Eye (tissue), 1 donor: Measurements from ENCODE around the gene MRPS22.

Experiments used
- DNase-seq: peaks from one replicate; pipeline ENCODE4 v3.0.0-alpha.2; 2015

Gene MRPS22

GRCh38 chr3:139343895-139344856, at the start of gene MRPS22:
MRPS22 (plus strand) TSS chr3:139344020; CDS start chr3:139344027, 7 bp downstream.
- peak; percentile 92 for DNase-seq

DNA sequence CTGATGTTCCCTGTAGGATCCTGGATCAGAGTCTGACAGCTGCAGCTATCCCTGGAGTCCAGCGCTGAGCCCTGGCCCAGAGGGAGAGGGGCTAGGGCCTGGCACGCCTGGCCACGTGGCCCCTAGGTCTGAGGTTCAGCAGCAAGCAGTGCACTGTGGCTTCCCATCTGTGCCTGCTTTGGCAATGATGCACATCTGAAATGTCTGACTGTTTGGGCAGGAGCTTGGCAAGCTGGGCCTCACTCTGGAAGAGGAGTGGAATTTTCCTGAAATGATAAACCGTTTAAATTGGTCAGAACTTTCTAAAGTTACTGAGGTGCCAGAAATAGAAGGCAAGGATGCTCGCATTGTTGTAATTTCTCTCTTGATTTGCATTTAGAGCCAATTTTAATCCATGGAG, 48.8 kb upstream of the MRPS22 start:
- no peak for DNase-seq

- DNase-seq = no peak
These were observed 47.6 kb upstream of the MRPS22 start for GRCh38 chr3:139296141-139296718.

DNA sequence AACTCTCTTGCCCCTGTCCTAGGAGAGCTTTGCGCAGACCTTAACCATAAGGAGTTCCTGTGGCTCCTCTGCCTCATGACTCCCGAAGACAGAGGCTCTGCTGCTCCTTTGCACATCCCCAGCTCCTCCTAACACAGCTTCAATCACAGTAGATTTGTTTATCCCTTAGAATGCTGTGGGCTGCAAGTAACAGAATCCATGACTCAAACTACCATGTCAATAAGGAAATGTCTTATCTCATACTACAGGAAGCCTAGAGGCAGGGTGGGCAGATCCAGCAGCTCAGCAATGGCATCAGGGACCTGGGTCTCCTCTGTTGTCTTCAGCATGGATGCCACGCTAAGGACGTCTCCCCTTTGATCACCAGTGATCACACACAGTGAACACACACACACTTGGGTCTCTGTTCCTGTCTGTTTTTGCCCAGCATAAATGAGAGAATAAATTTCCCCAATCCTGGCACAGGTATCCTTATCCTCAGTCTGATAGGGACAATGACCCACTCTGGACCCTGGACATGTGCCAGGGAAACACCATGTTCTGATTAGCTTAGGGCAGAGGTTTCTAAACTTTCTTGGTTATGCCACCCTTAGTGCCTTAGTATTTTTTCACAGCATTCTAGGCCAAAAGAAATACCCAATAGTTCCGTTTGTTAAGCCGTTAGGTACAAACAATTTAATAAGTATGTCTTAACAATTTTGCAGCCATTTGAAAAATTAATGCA, 46.1 kb upstream of the MRPS22 start:
- no peak for DNase-seq

DNA sequence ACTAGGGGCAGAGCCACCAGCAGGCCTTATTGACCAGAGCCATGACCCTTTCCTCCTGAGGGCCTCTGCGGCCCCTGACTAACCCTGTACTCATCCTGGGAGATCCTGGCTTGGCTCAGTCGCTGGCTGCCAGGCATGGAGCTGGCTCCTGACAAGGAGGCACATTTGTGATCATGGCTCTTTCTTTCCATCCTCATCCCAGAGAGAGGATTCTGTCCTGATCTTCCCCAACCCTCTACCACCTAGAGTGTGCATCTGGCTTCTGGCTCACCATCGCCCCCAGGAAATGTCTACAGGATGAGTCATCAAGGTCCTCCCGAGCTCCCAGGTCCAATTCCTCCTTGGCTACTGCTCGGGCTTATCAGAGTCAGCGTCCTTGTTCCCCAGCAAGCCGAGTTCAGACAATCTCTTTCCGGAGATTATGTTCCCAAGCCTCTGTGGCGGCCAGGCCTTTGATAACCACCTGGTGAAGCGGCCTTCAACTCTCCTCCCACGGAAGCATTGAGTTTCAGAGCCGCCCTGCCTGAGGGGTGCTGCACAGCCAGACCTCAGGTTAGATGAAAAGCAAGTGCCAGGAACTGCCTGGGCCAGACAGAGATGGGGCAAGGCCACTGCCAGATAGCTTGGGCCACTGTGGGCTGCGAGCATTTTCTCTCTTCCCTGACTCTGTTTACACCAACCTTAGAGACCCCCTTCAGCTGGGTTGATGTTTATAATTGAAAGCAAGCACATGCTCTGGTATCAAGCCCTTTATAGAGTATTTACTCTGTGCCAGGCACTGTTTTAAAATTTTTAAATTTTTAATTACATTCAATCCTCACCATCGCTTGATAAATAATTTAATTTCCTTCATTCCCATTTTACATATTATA, 44.3 kb upstream of the MRPS22 start:
- no peak for DNase-seq

- no peak for DNase-seq
These were observed 43.4 kb upstream of the MRPS22 start for GRCh38 chr3:139300416-139300815.

DNA sequence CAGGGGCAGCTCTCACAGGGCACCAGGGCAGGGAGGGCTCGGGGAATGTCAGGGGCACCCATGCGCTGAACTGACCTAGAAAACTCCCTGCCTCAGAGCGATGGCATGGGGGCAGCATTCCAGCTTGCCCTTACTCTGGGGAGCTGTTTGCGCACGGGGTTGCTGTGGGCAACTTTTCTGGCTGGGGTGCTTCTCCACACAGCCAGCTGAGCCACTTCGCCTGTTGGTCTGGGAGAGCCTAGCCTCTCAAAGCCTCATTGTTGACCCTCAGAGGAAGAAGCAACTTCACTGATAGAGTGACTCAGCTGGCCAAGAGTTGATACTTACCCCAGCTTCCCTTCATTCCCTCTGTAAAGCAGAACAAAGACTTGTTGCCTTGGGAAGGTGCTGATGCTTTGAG, 42.6 kb upstream of the MRPS22 start:
- DNase-seq = no peak

GRCh38 chr3:139301654-139302053, 42.2 kb upstream of the MRPS22 start:
- DNase-seq = no peak

DNA sequence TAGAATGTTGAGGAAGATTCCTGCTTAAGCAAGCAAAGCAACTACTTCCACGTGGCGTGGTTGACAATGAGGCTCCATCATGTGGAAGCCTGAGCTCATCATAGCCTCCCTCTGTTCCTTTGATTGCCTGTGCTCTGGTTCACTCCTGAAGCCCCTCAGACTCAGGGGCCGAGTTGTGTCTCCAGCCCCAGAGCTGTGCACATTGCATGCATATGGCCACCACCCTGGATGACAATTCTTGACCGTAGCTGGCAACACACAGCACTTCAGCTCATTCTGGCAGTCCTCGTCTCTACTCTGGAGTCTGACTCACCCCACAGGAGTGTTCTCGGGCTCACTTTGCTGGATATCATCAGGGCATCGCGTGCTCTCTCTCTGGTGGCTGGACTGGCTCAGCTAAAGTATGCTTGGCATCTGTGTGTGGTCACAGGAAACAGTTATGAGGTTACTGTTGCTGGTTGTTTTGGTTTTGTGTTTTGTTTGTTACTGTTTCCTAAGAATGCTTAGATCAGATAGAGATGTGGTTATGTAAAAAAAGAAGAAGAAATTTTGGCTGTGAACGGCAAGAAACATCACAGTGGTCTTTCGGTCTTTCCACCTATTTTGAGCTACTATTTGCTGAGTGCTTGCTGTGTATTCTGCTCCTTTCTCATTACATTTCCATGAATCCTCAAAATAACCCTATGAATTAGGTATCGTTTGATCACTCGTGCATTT, 41.6 kb upstream of the MRPS22 start:
- no peak for DNase-seq

DNA sequence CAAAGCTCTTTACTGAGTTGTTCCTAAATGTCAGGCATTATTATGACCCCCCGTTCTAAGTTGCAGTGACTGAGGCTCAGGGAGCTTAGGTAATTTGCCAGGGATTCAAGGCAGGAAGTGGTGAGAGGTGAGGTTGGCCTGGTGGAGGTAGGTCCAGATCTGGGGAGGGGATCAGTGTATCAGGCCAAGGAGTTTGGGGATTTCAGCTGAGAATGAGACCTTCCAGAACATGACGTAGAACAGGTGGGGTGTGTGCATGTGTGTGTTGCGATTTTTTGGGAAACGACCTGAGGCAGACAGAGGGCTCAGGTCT, 41.1 kb upstream of the MRPS22 start:
- DNase-seq = no peak

DNA sequence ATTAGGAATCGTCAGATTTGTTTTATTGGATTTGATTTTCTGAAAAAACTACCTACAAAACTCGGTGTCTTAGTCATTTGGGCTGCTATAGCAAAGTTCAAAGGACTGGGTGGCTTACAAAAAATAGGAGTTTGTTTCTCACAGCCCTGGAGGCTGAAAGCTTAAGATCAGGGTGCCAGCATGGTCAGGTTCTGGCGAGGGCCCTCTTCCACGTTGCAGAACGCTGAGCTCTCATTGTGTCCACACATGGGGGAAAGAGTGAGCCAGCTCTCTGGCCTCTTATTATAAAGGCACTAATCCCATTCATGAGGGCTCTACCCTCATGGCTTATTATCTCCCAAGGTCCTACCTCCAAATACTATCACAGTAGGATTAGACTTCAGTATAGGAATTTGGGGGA, 40.6 kb upstream of the MRPS22 start:
- DNase-seq = no peak

DNA sequence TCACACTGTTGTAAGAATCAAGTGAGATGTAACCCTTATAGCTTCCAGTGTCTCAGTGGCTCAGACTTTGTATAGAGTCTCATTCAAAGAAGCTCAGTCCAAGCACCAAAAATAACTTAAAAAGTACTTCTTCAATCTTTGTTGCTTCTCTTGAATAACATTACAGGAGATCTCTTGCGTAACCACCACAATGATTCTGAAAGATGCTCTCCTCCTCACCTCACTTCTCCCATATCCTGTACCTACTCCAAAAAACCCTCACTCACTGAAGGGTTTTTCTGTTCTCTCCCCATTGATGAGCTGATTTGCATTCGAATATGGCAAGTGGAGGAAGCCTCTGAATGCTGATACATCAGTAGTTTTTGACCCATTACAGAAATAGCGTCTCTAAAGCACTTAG, 39.4 kb upstream of the MRPS22 start:
- no peak for DNase-seq

GRCh38 chr3:139306078-139306477, 37.7 kb upstream of the MRPS22 start:
- DNase-seq = no peak

- no peak for DNase-seq
These were observed 36.7 kb upstream of the MRPS22 start for GRCh38 chr3:139307072-139307491.

- peak; percentile 83 for DNase-seq
These were observed 35.9 kb upstream of the MRPS22 start for GRCh38 chr3:139307601-139308555.

- DNase-seq = no peak
These were observed 35.3 kb upstream of the MRPS22 start for GRCh38 chr3:139308560-139308959.

- DNase-seq = peak; percentile 53
These were observed 34.7 kb upstream of the MRPS22 start for GRCh38 chr3:139309061-139309591.

DNA sequence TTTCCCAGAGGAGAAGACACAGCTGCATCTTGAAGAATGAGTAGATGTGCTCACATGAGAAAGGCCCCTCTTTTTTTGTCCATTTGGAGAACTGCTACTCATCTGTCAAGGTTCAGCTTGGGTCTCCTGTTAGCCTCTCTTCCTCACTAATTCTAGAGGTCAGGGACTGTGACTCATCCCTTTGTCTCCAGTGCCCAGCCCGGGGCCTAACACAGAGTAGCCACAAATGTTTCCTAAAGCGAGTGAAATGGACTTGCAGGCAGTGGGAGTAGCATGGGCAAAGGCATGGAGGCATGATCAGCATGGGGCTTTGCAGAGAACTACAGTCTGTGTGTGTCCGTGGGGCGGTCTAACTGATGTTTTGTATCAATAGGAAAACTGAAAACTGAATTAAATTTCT, 33.9 kb upstream of the MRPS22 start:
- DNase-seq = no peak

- no peak for DNase-seq
These were observed 33.3 kb upstream of the MRPS22 start for GRCh38 chr3:139310474-139310933.

GRCh38 chr3:139311557-139311956, 32.3 kb upstream of the MRPS22 start:
- DNase-seq = no peak
